K562 (cell line): ENCODE results near the gene PGK2. TPM values are rescaled to one million over a fixed set of nuclear protein-coding genes. Genes with fewer than 3 reads are reported as not detected.
A peak's percentile ranks its signal among the peaks of the same experiment; 100 is the strongest.

ENCODE experiments used
- ATAC-seq: fragments of 200-7000 bp; cut with Tn5 transposase; 3 replicates; pipeline ENCODE4 v1.9.1; 2020; ENCODE audit warnings: moderate library complexity
- BruUV-seq: library from RNA; stranded (reverse); fragments of 400-500 nt; replicated peaks from 2 replicates; lab custom pipeline; 2021; lab: Mats Ljungman, UMichigan
- CTCF ChIA-PET: fragments of 300-600 bp; formaldehyde crosslinking; extraction: SDS; loops from one replicate; lab custom pipeline; 2021; ENCODE audit warnings: low intra/inter-chr PET ratio; lab: Yijun Ruan, JAX
- POLR2A ChIA-PET: fragments of 300-600, 350-650 bp; sonication (Branson Sonifier 250); formaldehyde crosslinking; extraction: SDS; loops from one replicate; lab custom pipeline; 2021; ENCODE audit warnings: antibody characterized with exemption, inconsistent platforms; lab: Yijun Ruan, JAX
- DNase-seq, 4 experiments: peaks; one replicate each; pipeline versions ENCODE4 v3.0.0 to v3.0.0-alpha.2; 2011 to 2018; ENCODE audit warnings: low spot score in 3 of 4, mixed read lengths in 3 of 4; ENCODE audit errors: extremely low read depth in 1 of 4
- FAIRE-seq: peaks from 2 replicates; lab custom pipeline; 2011; peaks lifted over from hg19 to GRCh38; lab: Jason Lieb, UNC
- H2AFZ ChIP-seq: 2 replicates; pipeline ENCODE4 v1.6.0; 2011; ENCODE audit warnings: low read depth, low read length, control low read depth, inconsistent platforms
- H3K27ac ChIP-seq: fragments of 200-600 bp; 3 replicates; pipeline ENCODE4 v1.8.0; 2011; ENCODE audit warnings: low read depth, mild to moderate bottlenecking, control low read depth, inconsistent platforms, low read length, moderate library complexity, mixed read lengths; ENCODE audit errors: extremely low read depth
- H3K27me3 ChIP-seq, 2 experiments: fragments of 300-600 bp in 1 of 2; 2 replicates in 1 of 2; 3 replicates in 1 of 2; pipeline versions ENCODE4 v1.6.0 to v1.8.0; 2011; ENCODE audit warnings: inconsistent platforms in 2 of 2, low read length in 2 of 2, mild to moderate bottlenecking in 1 of 2, mixed read lengths in 1 of 2, moderate library complexity in 1 of 2; ENCODE audit not compliant: control insufficient read depth in 2 of 2, insufficient read depth in 2 of 2
- H3K36me3 ChIP-seq: fragments of 300-600 bp; 3 replicates; pipeline ENCODE4 v1.8.0; 2011; ENCODE audit warnings: mild to moderate bottlenecking, low read length, inconsistent platforms; ENCODE audit not compliant: control insufficient read depth, insufficient read depth
- H3K4me1 ChIP-seq, 2 experiments: fragments of 200-600 bp in 1 of 2; replicated peaks in 1 of 2; 2 replicates in 1 of 2; 3 replicates in 1 of 2; pipeline versions ENCODE4 v1.5.1 to v1.8.0; 2011; ENCODE audit warnings: inconsistent platforms in 2 of 2, low read length in 2 of 2, mild to moderate bottlenecking in 1 of 2, mixed read lengths in 1 of 2, moderate library complexity in 1 of 2; ENCODE audit not compliant: control insufficient read depth in 2 of 2, insufficient read depth in 2 of 2
- H3K4me2 ChIP-seq: 2 replicates; pipeline ENCODE4 v1.6.1; 2011; ENCODE audit warnings: low read length, control low read depth, inconsistent platforms, mixed read lengths; ENCODE audit not compliant: insufficient read depth
- H3K4me3 ChIP-seq: fragments of 200-600 bp; sonication (generic), shearing (Covaris generic); 2 replicates; pipeline ENCODE4 v1.5.1; 2016; ENCODE audit warnings: control low read depth, inconsistent platforms
- H3K79me2 ChIP-seq: fragments of 200-600 bp; 3 replicates; pipeline ENCODE4 v1.8.0; 2011; ENCODE audit warnings: low read length, inconsistent platforms; ENCODE audit not compliant: control insufficient read depth, insufficient read depth
- H3K9ac ChIP-seq, 2 experiments: 2 replicates each; pipeline versions ENCODE4 v1.6.0 to v1.6.1; 2011; ENCODE audit warnings: low read depth in 2 of 2, low read length in 2 of 2, control low read depth in 1 of 2, inconsistent platforms in 1 of 2, mild to moderate bottlenecking in 1 of 2, mixed read lengths in 1 of 2; ENCODE audit not compliant: insufficient read depth in 1 of 2
- H3K9me1 ChIP-seq: one replicate; pipeline ENCODE4 v1.6.0; 2011; ENCODE audit warnings: inconsistent platforms, mild to moderate bottlenecking, low read length, moderate library complexity; ENCODE audit not compliant: control insufficient read depth, insufficient read depth
- H3K9me3 ChIP-seq: replicated peaks from 2 replicates; pipeline ENCODE4 v1.5.1; 2011; ENCODE audit warnings: low read depth, low read length, inconsistent platforms; ENCODE audit not compliant: control insufficient read depth, insufficient read depth
- H4K20me1 ChIP-seq: replicated peaks from 2 replicates; pipeline ENCODE4 v1.6.1; 2011; ENCODE audit warnings: low read length, inconsistent platforms, mixed read lengths; ENCODE audit not compliant: control insufficient read depth, insufficient read depth
- BRF1 ChIP-seq: IDR thresholded peaks from 3 replicates; pipeline ENCODE4 v1.6.1; 2011; ENCODE audit warnings: borderline replicate concordance, mild to moderate bottlenecking; ENCODE audit not compliant: insufficient read length; ENCODE audit errors: extremely low read depth
- GATAD2B ChIP-seq: fragments of 450-650 bp; IDR thresholded peaks from 2 replicates; pipeline ENCODE4 v1.6.1; 2017; ENCODE audit warnings: mild to moderate bottlenecking, borderline replicate concordance
- MBD2 ChIP-seq: sonication (generic); IDR thresholded peaks from 2 replicates; pipeline ENCODE4 v1.6.1; 2016; ENCODE audit warnings: low read depth, borderline replicate concordance
- PRDM10 ChIP-seq: fragments of 450-650 bp; IDR thresholded peaks from 2 replicates; pipeline ENCODE4 v1.6.1; 2018; ENCODE audit not compliant: partially characterized antibody
- RBM39 ChIP-seq: fragments of 200-400 bp; formaldehyde crosslinking; optimal IDR thresholded peaks from 2 replicates; pipeline ENCODE3; 2018; ENCODE audit warnings: low read depth, low read length
- ZBTB12 ChIP-seq: fragments of 250-450 bp; sonication (Bioruptor Pico); IDR thresholded peaks from 2 replicates; pipeline ENCODE4 v1.4.0; 2020
- ZNF212 ChIP-seq: fragments of 450-650 bp; formaldehyde crosslinking; IDR thresholded peaks from 2 replicates; pipeline ENCODE4 v1.4.0; 2020; ENCODE audit warnings: mild to moderate bottlenecking
- ZNF277 ChIP-seq: fragments of 250-450 bp; sonication (Bioruptor Pico); IDR thresholded peaks from 2 replicates; pipeline ENCODE4 v1.8.0; 2022; ENCODE audit warnings: inconsistent platforms, mild to moderate bottlenecking, moderate library complexity, borderline replicate concordance
- ZNF592 ChIP-seq: fragments of 450-650 bp; IDR thresholded peaks from 2 replicates; pipeline ENCODE4 v1.6.1; 2017; ENCODE audit warnings: antibody characterized with exemption, mild to moderate bottlenecking
- ZNF707 ChIP-seq: fragments of 250-450 bp; sonication (Bioruptor Pico); conservative IDR thresholded peaks from 2 replicates; pipeline ENCODE4 v1.8.0; 2022; ENCODE audit warnings: inconsistent platforms, mild to moderate bottlenecking, moderate library complexity
- ZNF717 ChIP-seq: fragments of 250-450 bp; sonication (Bioruptor Pico); IDR thresholded peaks from 2 replicates; pipeline ENCODE4 v1.5.0; 2021
- WGBS: fragments of 100-300 bp; shearing (Covaris generic); methylation state at CpG from one replicate; pipeline ENCODE4 v1.1.6; 2016; ENCODE audit warnings: low coverage, mixed read lengths; ENCODE audit not compliant: insufficient coverage; ENCODE audit errors: missing lambda C conversion rate; 5-methylcytosine and 5-hydroxymethylcytosine counted together
- in situ Hi-C: fragments of 300-500 bp; cut with MboI; formaldehyde crosslinking; loops from 4 replicates; pipeline ENCODE4 v1.15.0; 2018; ENCODE audit warnings: inconsistent platforms, mixed read lengths
- intact Hi-C: fragments of 100-400 bp; cut with micrococcal nuclease; formaldehyde crosslinking; loops from 2 replicates; pipeline ENCODE4 v1.14.2; 2022
- polyA plus RNA-seq, 8 experiments: library from polyadenylated mRNA; depleted of rRNA in 4 of 8; stranded (reverse) in 5 of 8; unstranded in 3 of 8; fragments of >200 nt; fragmentation: Nextera tagmentation in 2 of 8; fragmentation: Illumina TruSeq in 1 of 8; extraction: Ambion mirVana in 2 of 8; extraction: Trizol in 1 of 8; gene quantifications; 2 replicates each; pipeline versions ENCODE4 v1.2.1 to v1.2.3, GENCODE V29; 2011 to 2014; ENCODE audit warnings: inconsistent platforms in 1 of 8, missing spikeins in 1 of 8
- total RNA-seq, 7 experiments: library from RNA; depleted of rRNA in 6 of 7; stranded (reverse); fragments of >200 nt in 6 of 7; fragmentation: Illumina TruSeq in 2 of 7; extraction: Trizol in 2 of 7; gene quantifications; 2 replicates each; pipeline versions ENCODE4 v1.2.1 to v1.2.3, GENCODE V29; 2011 to 2021; ENCODE audit warnings: low replicate concordance in 1 of 7

Gene PGK2
- total and polyA plus RNA-seq, 9 of the 15 experiments (the other 6 are each of a cell fraction or from before 2014, with no cell fraction given) = not detected

GRCh38 chr6:49764571-49765236 lies 22.4 kb downstream of the PGK2 start:
- Histone ChIP-seq H2AFZ (peak overlapping the region; percentile 96), H3K4me3 (no peak overlapping the region), H3K79me2 (no peaks in the 10 kb centered on the region), H3K9me1 (no peaks in the 10 kb centered on the region), H3K4me2 (peak overlapping the region; percentile 56), H3K27me3 (no peaks in the 10 kb centered on the region), H3K9me3 (no peaks in the 10 kb centered on the region), H3K9ac (peak overlapping the region in 1 of 2 experiments; percentile 47; a peak in 2 of 4 replicates), H3K4me1 (peaks cover 0 to 11% of the 10 kb centered on the region in 2 experiments; a peak in 3 of 5 replicates), H4K20me1 (no peaks in the 10 kb centered on the region), H3K36me3 (no peaks in the 10 kb centered on the region), H3K27ac (peak overlapping the region; percentile 14)
- POLR2A ChIA-PET = interaction anchor here (0.7 kb wide), 1 partner anchor 12 kb away, joined by 4 read pairs; no protein-coding TSS in a partner anchor
- ATAC-seq = peak; percentile 48
- CTCF ChIA-PET = no interaction called here
- in situ Hi-C loops = no loop called here
- intact Hi-C loops = no loop called here
- WGBS = 3% methylated on average over 2 of the region's 2 CpGs
- DNase-seq = no peak
- BruUV-seq = no TSS peak
- peak; percentile 29 for FAIRE-seq
- TF ChIP-seq ZNF707 (no peak), BRF1 (no peak), MBD2 (no peak), ZNF277 (CRISPR knock-in tag) (no peak), GATAD2B (0 out of 2 replicates have a peak, but pooled peaks have one; percentile 34), ZNF717 (no peak), ZNF592 (peak; percentile 32; the same call in 1 of the 2 replicates), RBM39 (no peak), ZNF212 (CRISPR knock-in tag) (no peak), ZBTB12 (no peak), PRDM10 (peak; percentile 42)
